GM13977 (cell line): ENCODE measurements around the gene NOD1.

Experiments
- DNase-seq: peaks from one replicate; pipeline ENCODE4 v3.0.0; 2012; ENCODE audit warnings: low spot score
- in situ Hi-C: fragments of 300-500 bp; cut with MboI; formaldehyde crosslinking; loops from one replicate; pipeline ENCODE4 v1.12.0; 2022; ENCODE audit warnings: low sequenced_read_pairs, low pct_unique_long_range_greater_than_20kb, mixed read lengths, inconsistent platforms; ENCODE audit not compliant: unreplicated experiment
- TF ChIP-seq, protein P1 (sequence below): IDR thresholded peaks from 2 replicates; pipeline ENCODE4 v1.5.1; 2012; ENCODE audit warnings: mild to moderate bottlenecking, control low read depth; ENCODE audit not compliant: insufficient read depth; ENCODE audit errors: extremely low read depth, missing control alignments

Gene NOD1

DNA sequence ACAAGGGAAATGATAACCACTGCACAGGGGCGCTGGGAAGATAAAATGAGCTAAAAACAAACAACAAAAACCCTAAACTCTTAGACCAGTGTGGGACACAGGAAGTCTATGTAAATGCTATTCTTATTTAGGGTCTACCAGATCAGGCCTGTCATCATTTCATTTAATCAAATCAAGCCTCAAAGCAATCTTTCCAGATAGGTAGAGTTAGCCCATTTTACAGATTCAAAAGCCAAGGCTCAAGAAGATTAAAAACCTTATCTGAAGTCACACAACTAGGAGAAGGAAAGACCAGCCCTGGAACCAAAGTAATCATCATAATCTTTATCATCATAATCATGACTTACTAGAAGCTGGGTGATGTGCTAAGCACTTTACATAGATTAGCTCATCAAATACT, 4.7 kb downstream of the NOD1 start:
- in situ Hi-C loops = no loop called here
- TF ChIP-seq, protein P1, sequence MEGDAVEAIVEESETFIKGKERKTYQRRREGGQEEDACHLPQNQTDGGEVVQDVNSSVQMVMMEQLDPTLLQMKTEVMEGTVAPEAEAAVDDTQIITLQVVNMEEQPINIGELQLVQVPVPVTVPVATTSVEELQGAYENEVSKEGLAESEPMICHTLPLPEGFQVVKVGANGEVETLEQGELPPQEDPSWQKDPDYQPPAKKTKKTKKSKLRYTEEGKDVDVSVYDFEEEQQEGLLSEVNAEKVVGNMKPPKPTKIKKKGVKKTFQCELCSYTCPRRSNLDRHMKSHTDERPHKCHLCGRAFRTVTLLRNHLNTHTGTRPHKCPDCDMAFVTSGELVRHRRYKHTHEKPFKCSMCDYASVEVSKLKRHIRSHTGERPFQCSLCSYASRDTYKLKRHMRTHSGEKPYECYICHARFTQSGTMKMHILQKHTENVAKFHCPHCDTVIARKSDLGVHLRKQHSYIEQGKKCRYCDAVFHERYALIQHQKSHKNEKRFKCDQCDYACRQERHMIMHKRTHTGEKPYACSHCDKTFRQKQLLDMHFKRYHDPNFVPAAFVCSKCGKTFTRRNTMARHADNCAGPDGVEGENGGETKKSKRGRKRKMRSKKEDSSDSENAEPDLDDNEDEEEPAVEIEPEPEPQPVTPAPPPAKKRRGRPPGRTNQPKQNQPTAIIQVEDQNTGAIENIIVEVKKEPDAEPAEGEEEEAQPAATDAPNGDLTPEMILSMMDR = no peak
- no peak for DNase-seq

DNA sequence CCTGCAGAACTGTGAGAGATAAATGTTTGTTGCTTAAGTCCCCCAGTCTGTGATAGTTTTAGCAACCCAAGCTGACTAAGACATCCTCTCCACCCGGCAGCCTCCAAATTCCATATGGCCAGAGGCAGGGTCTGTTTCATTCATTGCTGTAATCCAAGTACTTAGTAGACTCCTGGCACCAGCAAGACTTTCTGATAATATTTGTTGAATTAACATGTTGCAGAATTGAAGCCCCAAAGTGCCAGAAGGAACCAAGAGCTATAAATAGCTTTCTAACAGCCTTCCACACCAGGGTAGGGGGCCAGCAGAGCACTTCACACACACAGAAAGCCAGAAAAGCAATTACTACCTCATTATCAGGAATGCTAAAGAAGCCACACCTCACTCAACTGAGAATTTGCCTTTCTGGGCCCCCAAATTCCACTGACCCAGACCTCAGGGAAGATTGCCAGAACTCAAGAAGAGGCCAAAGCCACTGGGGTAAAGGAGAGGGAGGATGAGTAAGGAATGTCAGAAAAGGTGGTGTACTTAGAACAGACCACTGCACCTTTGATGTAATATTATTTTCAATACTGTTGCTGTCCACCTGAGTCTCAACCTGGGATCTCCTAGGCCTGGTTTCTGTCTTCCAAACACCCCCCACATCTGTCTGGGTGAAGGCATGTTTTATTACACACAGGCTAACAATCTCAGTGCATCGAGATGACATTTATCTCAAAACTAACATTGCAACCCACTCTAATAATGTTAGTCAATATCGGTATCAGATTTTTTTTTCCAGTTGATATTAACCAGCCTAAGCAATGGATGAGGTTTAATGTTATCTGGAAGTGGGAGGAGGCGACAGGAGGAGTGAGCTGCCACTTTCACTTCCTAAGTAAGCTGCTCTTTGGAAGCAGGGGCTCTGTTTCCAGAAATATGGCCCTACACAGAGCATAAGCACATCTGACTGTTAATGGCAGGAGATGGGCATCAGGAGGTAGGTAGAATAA, 5.5 kb downstream of the NOD1 start:
- TF ChIP-seq, protein P1 = no peak
- no peak for DNase-seq
- in situ Hi-C loops = no loop called here

DNA sequence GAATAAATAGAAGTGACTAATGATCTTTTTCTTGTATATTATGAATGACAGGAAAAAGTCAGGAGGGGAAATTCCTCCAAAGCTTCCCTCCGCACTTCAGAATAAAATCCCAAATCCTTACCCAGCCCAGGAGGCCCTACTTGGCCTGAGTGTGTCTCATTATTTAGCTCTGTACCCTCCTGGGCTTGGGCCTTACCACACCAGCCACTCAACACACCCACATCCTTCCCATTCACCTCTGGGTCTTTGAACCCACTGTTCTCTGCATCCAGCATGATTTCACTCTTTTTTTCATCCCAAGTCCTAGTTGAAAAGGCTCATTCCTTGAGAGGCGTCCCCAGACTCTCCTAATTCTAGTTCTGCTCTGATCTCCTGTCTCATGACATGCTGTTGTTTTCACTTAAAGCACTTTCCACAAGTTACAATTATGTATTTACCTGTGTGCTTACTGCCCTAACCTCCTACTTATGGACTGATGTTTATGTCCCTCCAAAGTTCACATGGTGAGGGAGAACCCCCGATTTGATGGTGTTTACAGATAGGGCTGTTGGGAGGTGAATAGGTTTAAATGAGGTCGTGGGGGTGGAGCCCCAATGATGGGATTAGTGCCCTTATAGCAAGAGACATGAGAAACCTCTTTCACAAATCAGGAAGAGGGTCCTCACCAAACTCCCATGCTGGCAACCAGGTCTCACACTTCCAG, 6.4 kb downstream of the NOD1 start:
- DNase-seq = no peak
- TF ChIP-seq, protein P1 = no peak
- in situ Hi-C loops = no loop called here

DNA sequence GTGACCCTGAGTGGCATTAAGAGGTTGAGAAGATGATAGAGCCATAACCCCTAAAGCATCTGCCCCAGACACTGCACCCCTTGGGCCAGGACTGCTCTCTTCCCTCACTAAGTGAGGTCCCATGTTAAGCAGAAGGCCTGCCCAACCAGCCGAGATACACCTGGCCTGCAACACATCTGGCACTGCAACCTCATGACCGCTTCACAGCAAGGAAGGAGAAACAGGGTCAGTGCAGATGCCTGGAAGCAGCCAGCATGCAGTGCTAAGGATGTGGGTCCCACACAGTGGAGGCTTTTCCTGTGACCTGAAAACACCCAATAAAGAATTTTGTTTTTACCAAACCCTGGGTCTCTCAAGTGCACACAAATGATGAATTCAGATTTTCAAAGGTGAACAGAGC, 7.4 kb downstream of the NOD1 start:
- TF ChIP-seq, protein P1 = no peak
- in situ Hi-C loops = no loop called here
- DNase-seq = no peak

DNA sequence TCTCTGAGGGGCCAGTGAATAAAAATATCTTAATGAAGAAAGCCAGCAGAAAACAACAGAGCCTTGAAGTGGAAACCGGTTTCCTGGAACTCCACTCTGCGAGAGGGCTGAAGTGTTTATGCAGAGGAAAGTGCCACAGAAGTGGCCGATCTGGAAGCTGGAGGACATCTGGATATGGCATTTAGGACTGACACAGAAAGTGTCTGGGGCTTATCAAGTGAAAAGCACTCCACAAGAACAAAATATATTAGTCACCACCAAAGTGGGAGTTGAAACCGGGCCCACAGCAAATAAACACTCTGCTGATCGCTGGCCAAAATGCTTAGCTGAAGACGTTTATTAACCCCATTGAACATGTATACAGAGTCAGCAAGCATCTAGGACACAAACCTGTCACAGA, 7.8 kb downstream of the NOD1 start:
- in situ Hi-C loops = no loop called here
- DNase-seq = no peak

DNA sequence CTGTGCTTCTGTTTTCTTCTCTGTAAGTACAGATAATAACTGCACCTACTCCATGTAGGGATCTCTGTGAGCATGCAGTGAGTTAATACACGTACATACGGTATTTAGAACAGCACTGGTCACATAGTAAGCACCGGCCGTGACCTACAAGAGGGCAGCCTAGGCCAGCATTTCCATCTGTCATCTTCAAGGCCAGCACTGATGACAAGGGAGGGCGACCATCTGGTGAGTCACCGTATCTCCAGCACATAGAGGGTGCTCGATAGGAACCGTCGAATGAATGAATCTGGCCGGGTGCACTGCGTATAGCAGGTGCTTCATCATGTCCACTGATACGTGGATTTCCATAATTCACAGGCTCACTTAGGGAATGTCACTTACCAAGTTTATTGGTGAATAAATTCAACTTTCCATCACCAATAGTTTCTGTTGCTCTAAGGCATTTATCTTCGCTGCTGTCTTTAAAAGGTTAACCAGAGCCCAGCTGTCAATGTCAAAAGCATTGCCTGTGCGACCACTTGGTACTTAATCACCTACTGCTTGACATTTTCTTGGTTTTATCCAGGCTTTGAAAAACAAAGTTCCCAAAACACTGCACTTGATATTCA, 8.3 kb downstream of the NOD1 start:
- DNase-seq = no peak
- TF ChIP-seq, protein P1 = no peak
- in situ Hi-C loops = no loop called here

More for the DNA sequence above, 7.8 kb downstream of the NOD1 start:
- TF ChIP-seq, protein P1 = no peak
